HL-60 (cell line): Measurements from ENCODE around the gene RNF168.
A peak's percentile ranks its signal among the peaks of the same experiment; 100 is the strongest.

Experiments
- DNase-seq, 2 experiments: peaks; one replicate each; pipeline ENCODE4 v3.0.0-alpha.2; 2010 to 2020; ENCODE audit warnings: low read depth in 1 of 2, low spot score in 1 of 2
- H3K27ac ChIP-seq: fragments of 250-450 bp; sonication (Bioruptor Pico); replicated peaks from 2 replicates; pipeline ENCODE4 v1.5.1; 2020; ENCODE audit warnings: mild to moderate bottlenecking, moderate library complexity
- H3K27me3 ChIP-seq: fragments of 250-450 bp; sonication (Bioruptor Pico); 2 replicates; pipeline ENCODE4 v1.5.1; 2021; ENCODE audit warnings: mild to moderate bottlenecking, moderate library complexity; ENCODE audit not compliant: insufficient read depth, poor library complexity, severe bottlenecking
- H3K4me3 ChIP-seq: replicated peaks from 2 replicates; pipeline ENCODE4 v1.5.1; 2011; ENCODE audit warnings: mild to moderate bottlenecking, control low read depth, low read length; ENCODE audit not compliant: insufficient read depth
- CTCF ChIP-seq: IDR thresholded peaks from one replicate; pipeline ENCODE4 v1.5.1; 2011; ENCODE audit warnings: low read length, control low read depth, inconsistent platforms; ENCODE audit not compliant: insufficient read depth
- GABPA ChIP-seq: IDR thresholded peaks from 2 replicates; pipeline ENCODE4 v1.6.1; 2012; ENCODE audit warnings: low read depth
- POLR2AphosphoS5 ChIP-seq: IDR thresholded peaks from 2 replicates; pipeline ENCODE4 v1.6.1; 2012; ENCODE audit warnings: low read depth
- SPI1 ChIP-seq: IDR thresholded peaks from 2 replicates; pipeline ENCODE4 v1.6.1; 2012; ENCODE audit warnings: low read depth, mild to moderate bottlenecking, borderline replicate concordance
- TF ChIP-seq, protein P1 (sequence below): IDR thresholded peaks from 2 replicates; pipeline ENCODE4 v1.6.1; 2012; ENCODE audit warnings: low read depth; ENCODE audit not compliant: insufficient replicate concordance

The RNF168 gene

DNA sequence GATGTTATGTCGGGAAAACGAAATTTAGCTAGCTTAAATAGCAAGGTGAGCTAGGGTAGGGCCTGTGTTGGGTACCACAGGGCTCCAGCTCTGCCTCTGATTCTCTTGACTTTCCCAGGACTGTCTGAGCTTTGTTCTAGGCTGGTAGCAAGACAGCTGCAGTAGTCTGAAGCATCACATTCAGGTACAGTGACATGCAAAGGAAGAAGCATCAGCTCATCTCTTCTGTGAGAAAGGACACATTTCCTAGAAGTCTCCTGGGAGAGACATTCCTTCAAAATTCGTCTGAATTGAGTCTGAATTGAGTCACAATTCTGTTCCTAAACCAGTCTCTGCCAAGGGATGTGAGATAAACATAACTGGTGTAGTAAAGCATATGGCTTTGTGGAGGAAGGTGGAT is 62.9 kb downstream of the RNF168 start:
- Histone ChIP-seq H3K27me3 (no peaks in the 10 kb centered on the region), H3K27ac (no peak overlapping the region), H3K4me3 (no peak overlapping the region)
- DNase-seq: no peak
- TF ChIP-seq, protein P1, sequence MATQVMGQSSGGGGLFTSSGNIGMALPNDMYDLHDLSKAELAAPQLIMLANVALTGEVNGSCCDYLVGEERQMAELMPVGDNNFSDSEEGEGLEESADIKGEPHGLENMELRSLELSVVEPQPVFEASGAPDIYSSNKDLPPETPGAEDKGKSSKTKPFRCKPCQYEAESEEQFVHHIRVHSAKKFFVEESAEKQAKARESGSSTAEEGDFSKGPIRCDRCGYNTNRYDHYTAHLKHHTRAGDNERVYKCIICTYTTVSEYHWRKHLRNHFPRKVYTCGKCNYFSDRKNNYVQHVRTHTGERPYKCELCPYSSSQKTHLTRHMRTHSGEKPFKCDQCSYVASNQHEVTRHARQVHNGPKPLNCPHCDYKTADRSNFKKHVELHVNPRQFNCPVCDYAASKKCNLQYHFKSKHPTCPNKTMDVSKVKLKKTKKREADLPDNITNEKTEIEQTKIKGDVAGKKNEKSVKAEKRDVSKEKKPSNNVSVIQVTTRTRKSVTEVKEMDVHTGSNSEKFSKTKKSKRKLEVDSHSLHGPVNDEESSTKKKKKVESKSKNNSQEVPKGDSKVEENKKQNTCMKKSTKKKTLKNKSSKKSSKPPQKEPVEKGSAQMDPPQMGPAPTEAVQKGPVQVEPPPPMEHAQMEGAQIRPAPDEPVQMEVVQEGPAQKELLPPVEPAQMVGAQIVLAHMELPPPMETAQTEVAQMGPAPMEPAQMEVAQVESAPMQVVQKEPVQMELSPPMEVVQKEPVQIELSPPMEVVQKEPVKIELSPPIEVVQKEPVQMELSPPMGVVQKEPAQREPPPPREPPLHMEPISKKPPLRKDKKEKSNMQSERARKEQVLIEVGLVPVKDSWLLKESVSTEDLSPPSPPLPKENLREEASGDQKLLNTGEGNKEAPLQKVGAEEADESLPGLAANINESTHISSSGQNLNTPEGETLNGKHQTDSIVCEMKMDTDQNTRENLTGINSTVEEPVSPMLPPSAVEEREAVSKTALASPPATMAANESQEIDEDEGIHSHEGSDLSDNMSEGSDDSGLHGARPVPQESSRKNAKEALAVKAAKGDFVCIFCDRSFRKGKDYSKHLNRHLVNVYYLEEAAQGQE: no peak
- TF ChIP-seq CTCF (no peak), SPI1 (no peak), POLR2AphosphoS5 (no peak), GABPA (no peak)

DNA sequence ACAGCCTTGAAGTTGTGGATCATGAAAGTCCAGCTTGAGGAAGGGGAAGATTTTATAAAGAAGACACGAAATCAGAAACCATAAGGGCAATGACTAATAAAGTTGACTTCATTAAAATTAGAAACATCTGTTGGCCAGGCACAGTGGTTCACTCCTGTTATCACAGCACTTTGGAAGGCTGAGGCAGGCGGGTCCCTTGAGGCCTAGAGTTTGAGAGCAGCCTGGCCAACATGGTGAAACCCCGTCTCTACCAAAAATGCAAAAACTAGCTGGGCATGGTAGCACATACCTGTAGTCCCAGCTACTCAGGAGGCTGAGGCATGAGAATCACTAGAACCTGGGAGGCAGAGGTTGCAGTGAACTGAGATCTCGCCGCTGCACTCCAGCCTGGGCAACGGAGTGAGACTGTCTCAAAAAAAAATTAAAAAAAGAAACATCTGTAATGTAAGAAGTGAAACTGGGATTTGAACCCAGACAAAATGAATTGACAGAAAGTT is 63.5 kb downstream of the RNF168 start:
- TF ChIP-seq POLR2AphosphoS5: no peak
- no peak for TF ChIP-seq GABPA
- TF ChIP-seq, protein P1: no peak
- TF ChIP-seq SPI1: no peak
- no peak for TF ChIP-seq CTCF
- DNase-seq: no peak
- Histone ChIP-seq H3K4me3 (no peak overlapping the region), H3K27ac (no peak overlapping the region), H3K27me3 (no peaks in the 10 kb centered on the region)

GRCh38 chr3:196432137-196432879 is 71.3 kb downstream of the RNF168 start, which contains the start of gene UBXN7:
Gene UBXN7 (minus strand): TSS chr3:196432427. CDS start chr3:196432399, 28 bp downstream.
- no peaks in the 10 kb centered on the region for H3K27me3 ChIP-seq
- DNase-seq: peak; percentile 87 to 92
- H3K4me3 ChIP-seq: peak within 1 kb of the TSS; percentile 99
- TF ChIP-seq SPI1: no peak
- TF ChIP-seq POLR2AphosphoS5: peak; percentile 56
- peak within 1 kb of the TSS; percentile 80 for H3K27ac ChIP-seq

GRCh38 chr3:196431181-196432136 is 72.1 kb downstream of the RNF168 start:
- peak overlapping the region; percentile 99 for H3K4me3 ChIP-seq
- H3K27ac ChIP-seq: peak overlapping the region; percentile 80
- no peak for TF ChIP-seq GABPA
- no peak for TF ChIP-seq POLR2AphosphoS5
- TF ChIP-seq CTCF: no peak
- TF ChIP-seq, protein P1: peak; percentile 25
- peak; percentile 61; the same call in 1 of the 2 replicates for TF ChIP-seq SPI1
- H3K27me3 ChIP-seq: no peaks in the 10 kb centered on the region
- peak in 1 of 2 experiments; percentile 45 for DNase-seq
